ENCODE data around the gene DAGLA. TPM values are rescaled to one million over a fixed set of nuclear protein-coding genes. Genes with fewer than 3 reads are reported as not detected.

The DAGLA gene
- total and polyA plus RNA-seq, 2 of the 13 experiments (the other 11 are each of a cell fraction or from before 2014, with no cell fraction given), result 2.6 to 3.9 TPM

GRCh38 chr11:61792310-61793082, 112.3 kb downstream of the DAGLA start, which contains the start of the genes FEN1 and TMEM258 (continued):
- TF ChIP-seq, protein P1, sequence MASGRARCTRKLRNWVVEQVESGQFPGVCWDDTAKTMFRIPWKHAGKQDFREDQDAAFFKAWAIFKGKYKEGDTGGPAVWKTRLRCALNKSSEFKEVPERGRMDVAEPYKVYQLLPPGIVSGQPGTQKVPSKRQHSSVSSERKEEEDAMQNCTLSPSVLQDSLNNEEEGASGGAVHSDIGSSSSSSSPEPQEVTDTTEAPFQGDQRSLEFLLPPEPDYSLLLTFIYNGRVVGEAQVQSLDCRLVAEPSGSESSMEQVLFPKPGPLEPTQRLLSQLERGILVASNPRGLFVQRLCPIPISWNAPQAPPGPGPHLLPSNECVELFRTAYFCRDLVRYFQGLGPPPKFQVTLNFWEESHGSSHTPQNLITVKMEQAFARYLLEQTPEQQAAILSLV (CRISPR knock-in tag; IDR thresholded peaks at IDR 0.05; ENCODE audit: borderline replicate concordance), result peak; percentile 84; the same call in 1 of the 2 replicates
- TF ChIP-seq AGO2 (optimal IDR thresholded peaks at IDR 0.05; ENCODE audit: low read depth, low read length), result no peak
- peak; percentile 13; the same call in 1 of the 2 replicates for TF ChIP-seq ATF2 (CRISPR knock-in tag; IDR thresholded peaks at IDR 0.05)
- peak; percentile 44 for TF ChIP-seq TAF15 (IDR thresholded peaks at IDR 0.05; ENCODE audit: low read depth, low read length, poor library complexity, severe bottlenecking)
- 0 out of 2 replicates have a peak, but pooled peaks have one; percentile 2 for TF ChIP-seq SRF (IDR thresholded peaks at IDR 0.05; ENCODE audit: low read depth, low read length)
- peak; percentile 53; the same call in 1 of the 2 replicates for TF ChIP-seq ZNF430 (CRISPR knock-in tag; IDR thresholded peaks at IDR 0.05)
- 0 out of 2 replicates have a peak, but pooled peaks have one; percentile 55 for TF ChIP-seq GATA4 (IDR thresholded peaks at IDR 0.05; ENCODE audit: borderline replicate concordance, low read depth)
- peak; percentile 95 for TF ChIP-seq POLR2G (IDR thresholded peaks at IDR 0.05; ENCODE audit: low read depth, low read length)
- peak; percentile 90 for TF ChIP-seq PHF20 (CRISPR knock-in tag; IDR thresholded peaks at IDR 0.05)
- peak; percentile 81 for TF ChIP-seq U2AF1 (optimal IDR thresholded peaks at IDR 0.05; ENCODE audit: low read depth, low read length)
- peak; percentile 98 for TF ChIP-seq ZNF143 (CRISPR knock-in tag; IDR thresholded peaks at IDR 0.05)
- peak; percentile 89; the same call in 1 of the 2 replicates for TF ChIP-seq MXD4 (CRISPR knock-in tag; IDR thresholded peaks at IDR 0.05)
- TF ChIP-seq ARID2 (CRISPR knock-in tag; IDR thresholded peaks at IDR 0.05; ENCODE audit: borderline replicate concordance), result peak; percentile 26; the same call in 1 of the 2 replicates
- peak; percentile 70 for TF ChIP-seq MTERF4 (CRISPR knock-in tag; IDR thresholded peaks at IDR 0.05)
- TF ChIP-seq, protein P2, sequence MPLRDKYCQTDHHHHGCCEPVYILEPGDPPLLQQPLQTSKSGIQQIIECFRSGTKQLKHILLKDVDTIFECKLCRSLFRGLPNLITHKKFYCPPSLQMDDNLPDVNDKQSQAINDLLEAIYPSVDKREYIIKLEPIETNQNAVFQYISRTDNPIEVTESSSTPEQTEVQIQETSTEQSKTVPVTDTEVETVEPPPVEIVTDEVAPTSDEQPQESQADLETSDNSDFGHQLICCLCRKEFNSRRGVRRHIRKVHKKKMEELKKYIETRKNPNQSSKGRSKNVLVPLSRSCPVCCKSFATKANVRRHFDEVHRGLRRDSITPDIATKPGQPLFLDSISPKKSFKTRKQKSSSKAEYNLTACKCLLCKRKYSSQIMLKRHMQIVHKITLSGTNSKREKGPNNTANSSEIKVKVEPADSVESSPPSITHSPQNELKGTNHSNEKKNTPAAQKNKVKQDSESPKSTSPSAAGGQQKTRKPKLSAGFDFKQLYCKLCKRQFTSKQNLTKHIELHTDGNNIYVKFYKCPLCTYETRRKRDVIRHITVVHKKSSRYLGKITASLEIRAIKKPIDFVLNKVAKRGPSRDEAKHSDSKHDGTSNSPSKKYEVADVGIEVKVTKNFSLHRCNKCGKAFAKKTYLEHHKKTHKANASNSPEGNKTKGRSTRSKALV (CRISPR knock-in tag; IDR thresholded peaks at IDR 0.05), result no peak
- TF ChIP-seq ZNF317 (CRISPR knock-in tag; IDR thresholded peaks at IDR 0.05), result peak; percentile 50; the same call in 1 of the 2 replicates
- TF ChIP-seq ZNF839 (CRISPR knock-in tag; IDR thresholded peaks at IDR 0.05; ENCODE audit: borderline replicate concordance), result peak; percentile 64; the same call in 1 of the 2 replicates
- 0 out of 2 replicates have a peak, but pooled peaks have one; percentile 67 for TF ChIP-seq ZNF773 (CRISPR knock-in tag; IDR thresholded peaks at IDR 0.05; ENCODE audit: borderline replicate concordance)
- TF ChIP-seq NR2F1 (CRISPR knock-in tag; IDR thresholded peaks at IDR 0.05), result no peak
- no peak for TF ChIP-seq ARID3A (IDR thresholded peaks at IDR 0.05; ENCODE audit: low read depth, low read length)
- TF ChIP-seq ZNF547 (CRISPR knock-in tag; IDR thresholded peaks at IDR 0.05), result no peak; the same call in 1 of the 2 replicates
- TF ChIP-seq U2AF2 (IDR thresholded peaks at IDR 0.05; ENCODE audit: low read depth, low read length), result no peak
